Osteocyte (in vitro differentiated cells): ENCODE data around the gene TPSAB1. TPM values are rescaled to one million over a fixed set of nuclear protein-coding genes. Genes with fewer than 3 reads are reported as not detected.
"Not testable (repeated sequence)": the region's sequence is repeated elsewhere in the genome, so short reads cannot be mapped to it uniquely, and the experiment has no call there.

Source experiments
- DNase-seq: peaks from one replicate; pipeline ENCODE4 v3.0.0; 2021; ENCODE audit warnings: mixed read lengths; ENCODE audit not compliant: unreplicated experiment; ENCODE audit errors: extremely low spot score
- H3K27ac Mint-ChIP-seq: one replicate; pipeline ENCODE4 v1.8.0; 2021; ENCODE audit warnings: mild to moderate bottlenecking, mixed read lengths; ENCODE audit not compliant: unreplicated experiment
- H3K27me3 Mint-ChIP-seq: one replicate; pipeline ENCODE4 v1.8.0; 2021; ENCODE audit warnings: mixed read lengths; ENCODE audit not compliant: unreplicated experiment
- H3K36me3 Mint-ChIP-seq: one replicate; pipeline ENCODE4 v1.8.0; 2021; ENCODE audit warnings: mixed read lengths; ENCODE audit not compliant: unreplicated experiment
- H3K4me1 Mint-ChIP-seq: one replicate; pipeline ENCODE4 v1.8.0; 2021; ENCODE audit warnings: mixed read lengths; ENCODE audit not compliant: unreplicated experiment
- H3K4me3 Mint-ChIP-seq: one replicate; pipeline ENCODE4 v1.8.0; 2021; ENCODE audit warnings: mild to moderate bottlenecking, moderate library complexity, mixed read lengths; ENCODE audit not compliant: unreplicated experiment
- H3K9me3 Mint-ChIP-seq: one replicate; pipeline ENCODE4 v1.8.0; 2021; ENCODE audit warnings: mixed read lengths; ENCODE audit not compliant: unreplicated experiment
- total RNA-seq: library from RNA; stranded (reverse); gene quantifications from 2 replicates; pipeline ENCODE4 v1.2.1, GENCODE V29; 2021
- TF ChIP-seq, protein P1 (sequence below): fragments of 200-600 bp; sonication (generic); IDR thresholded peaks from 2 replicates; pipeline ENCODE4 v1.5.0; 2021; ENCODE audit warnings: antibody characterized with exemption, mild to moderate bottlenecking, moderate library complexity

Gene TPSAB1
- total RNA-seq, 1 donor from 2014 or later = not detected

DNA sequence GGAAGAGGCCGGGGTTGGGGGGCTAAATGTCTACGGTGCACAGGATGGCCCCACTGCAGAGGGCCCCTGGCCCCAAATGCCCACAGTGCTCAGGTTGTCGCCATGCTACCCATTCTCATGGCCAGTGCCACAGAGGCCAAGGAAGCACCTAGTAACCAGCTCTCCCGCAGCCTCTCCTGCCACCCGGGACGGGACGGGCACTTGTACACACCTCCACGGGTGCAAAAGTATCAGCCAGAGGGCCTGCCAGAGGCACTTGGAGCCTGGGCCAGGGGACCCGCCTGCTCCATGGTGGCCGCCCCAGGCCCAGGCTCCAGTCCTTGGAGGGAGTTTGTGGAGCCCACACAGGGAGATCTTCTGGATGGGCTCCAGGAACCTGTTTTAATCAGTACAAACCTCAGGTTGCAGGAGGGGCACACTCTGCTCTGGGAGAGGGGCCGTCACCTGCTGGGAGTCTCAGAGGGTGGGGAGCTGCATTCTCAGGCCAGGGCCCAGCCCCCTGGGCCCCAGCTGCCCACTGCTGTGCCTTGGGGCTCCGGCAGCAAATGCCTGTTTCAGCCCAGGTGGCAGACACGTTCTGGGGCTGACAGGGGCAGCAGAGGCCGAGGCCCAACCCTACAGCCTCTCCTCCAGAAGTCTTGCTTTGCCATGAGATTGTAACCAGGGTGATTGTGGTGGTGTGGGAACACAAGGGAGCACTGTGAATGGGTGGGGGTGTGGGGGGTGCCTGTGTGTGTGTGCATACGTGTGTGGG lies 23.3 kb downstream of the TPSAB1 start:
- Mint-ChIP-seq H3K27me3 (peaks cover 14% of the 10 kb centered on the region), H3K27ac (no peak overlapping the region), H3K4me3 (no peak overlapping the region), H3K9me3 (no peaks in the 10 kb centered on the region), H3K4me1 (peaks cover 3% of the 10 kb centered on the region), H3K36me3 (no peaks in the 10 kb centered on the region)
- TF ChIP-seq, protein P1, sequence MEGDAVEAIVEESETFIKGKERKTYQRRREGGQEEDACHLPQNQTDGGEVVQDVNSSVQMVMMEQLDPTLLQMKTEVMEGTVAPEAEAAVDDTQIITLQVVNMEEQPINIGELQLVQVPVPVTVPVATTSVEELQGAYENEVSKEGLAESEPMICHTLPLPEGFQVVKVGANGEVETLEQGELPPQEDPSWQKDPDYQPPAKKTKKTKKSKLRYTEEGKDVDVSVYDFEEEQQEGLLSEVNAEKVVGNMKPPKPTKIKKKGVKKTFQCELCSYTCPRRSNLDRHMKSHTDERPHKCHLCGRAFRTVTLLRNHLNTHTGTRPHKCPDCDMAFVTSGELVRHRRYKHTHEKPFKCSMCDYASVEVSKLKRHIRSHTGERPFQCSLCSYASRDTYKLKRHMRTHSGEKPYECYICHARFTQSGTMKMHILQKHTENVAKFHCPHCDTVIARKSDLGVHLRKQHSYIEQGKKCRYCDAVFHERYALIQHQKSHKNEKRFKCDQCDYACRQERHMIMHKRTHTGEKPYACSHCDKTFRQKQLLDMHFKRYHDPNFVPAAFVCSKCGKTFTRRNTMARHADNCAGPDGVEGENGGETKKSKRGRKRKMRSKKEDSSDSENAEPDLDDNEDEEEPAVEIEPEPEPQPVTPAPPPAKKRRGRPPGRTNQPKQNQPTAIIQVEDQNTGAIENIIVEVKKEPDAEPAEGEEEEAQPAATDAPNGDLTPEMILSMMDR = no peak
- no peak for DNase-seq

DNA sequence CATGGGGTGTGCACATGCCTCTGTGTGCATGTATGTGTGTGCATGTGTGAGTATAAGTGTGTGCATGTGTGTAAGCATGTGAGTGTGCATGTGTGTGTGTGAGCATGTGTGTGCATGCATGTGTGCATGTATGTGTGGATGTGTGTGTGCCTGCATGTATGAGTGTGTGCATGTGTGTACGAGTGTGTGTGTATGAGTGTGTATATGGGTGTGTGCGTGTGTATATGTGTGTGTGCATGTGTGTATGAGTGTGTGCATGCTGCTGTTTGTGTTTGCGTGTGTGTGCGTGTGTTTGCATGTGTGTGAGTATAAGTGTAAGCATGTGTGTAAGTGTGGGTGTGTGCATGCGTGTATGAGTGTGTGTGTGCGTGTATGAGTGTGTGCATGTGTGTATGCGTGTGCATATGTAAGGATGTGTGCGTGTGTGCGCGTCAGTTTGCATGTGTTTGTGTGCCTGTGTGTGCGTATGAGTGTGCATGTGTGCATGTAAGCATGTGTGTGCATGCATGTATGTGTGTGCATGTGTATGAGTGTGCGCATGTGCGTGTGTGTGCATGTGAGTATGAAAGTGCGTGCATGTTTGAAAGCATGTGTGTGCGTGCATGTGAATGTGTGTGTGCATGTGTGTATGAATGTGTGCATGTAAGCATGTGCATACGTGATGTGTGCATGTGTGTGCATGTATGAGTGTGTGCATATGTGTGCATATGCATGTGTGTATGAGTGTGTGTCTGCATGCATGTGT lies 24.0 kb downstream of the TPSAB1 start:
- Mint-ChIP-seq H3K27ac (no peak overlapping the region), H3K27me3 (peaks cover 16% of the 10 kb centered on the region), H3K36me3 (no peaks in the 10 kb centered on the region), H3K4me1 (no peaks in the 10 kb centered on the region), H3K4me3 (no peak overlapping the region), H3K9me3 (no peaks in the 10 kb centered on the region)
- DNase-seq = no peak
- TF ChIP-seq, protein P1 = no peak

- Mint-ChIP-seq H3K9me3 (no peaks in the 10 kb centered on the region), H3K4me3 (no peak overlapping the region), H3K27ac (no peak overlapping the region), H3K4me1 (no peaks in the 10 kb centered on the region), H3K36me3 (no peaks in the 10 kb centered on the region), H3K27me3 (peaks cover 16% of the 10 kb centered on the region)
- TF ChIP-seq, protein P1 = no peak
- DNase-seq = no peak
These were observed 24.7 kb downstream of the TPSAB1 start for GRCh38 chr16:1265090-1265630.

DNA sequence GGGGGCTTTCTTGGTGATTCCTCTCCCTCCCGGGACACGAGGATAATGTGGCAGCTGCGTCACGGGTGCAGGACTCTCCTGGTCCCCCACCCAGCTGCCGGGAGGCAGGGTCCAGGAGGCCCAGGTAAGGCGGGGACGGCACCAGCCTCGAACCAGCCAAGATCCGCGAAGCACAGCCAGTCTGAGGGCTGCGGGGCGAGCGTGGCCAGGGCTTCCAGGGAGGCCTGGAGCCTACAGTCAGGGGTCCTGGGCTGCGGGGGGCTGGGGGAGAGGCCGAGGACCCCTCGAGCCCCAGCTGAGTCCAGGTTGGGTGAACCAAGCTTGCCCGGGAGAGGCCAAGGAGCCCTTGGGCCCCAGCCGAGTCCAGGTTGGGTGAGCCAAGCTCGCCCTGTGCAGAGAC lies 25.3 kb downstream of the TPSAB1 start:
- DNase-seq = no peak
- H3K27ac Mint-ChIP-seq = no peak overlapping the region
- no peaks in the 10 kb centered on the region for H3K9me3 Mint-ChIP-seq
- H3K4me3 Mint-ChIP-seq = no peak overlapping the region
- TF ChIP-seq, protein P1 = no peak
- H3K36me3 Mint-ChIP-seq = no peaks in the 10 kb centered on the region
- H3K4me1 Mint-ChIP-seq = no peaks in the 10 kb centered on the region
- peaks cover 15% of the 10 kb centered on the region for H3K27me3 Mint-ChIP-seq

DNA sequence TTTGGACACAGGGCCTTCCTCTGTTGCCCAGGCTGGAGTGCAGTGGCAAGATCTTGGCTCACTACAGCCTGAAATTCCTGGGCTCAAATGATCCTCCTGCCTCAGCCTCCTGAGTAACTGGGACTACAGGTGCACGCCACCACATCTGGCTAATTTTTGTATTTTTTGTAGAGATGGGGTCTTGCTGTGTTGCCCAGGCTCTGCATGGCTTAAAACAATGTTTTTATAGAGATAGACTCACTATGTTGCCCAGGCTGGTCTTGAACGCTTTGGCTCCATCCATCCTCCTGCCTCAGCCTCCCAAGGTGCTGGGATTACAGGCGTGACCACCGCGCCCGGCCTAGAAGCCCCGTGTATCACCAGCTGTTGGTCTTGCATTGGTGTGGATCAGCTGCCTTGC lies 28.9 kb downstream of the TPSAB1 start:
- H3K4me1 Mint-ChIP-seq = peaks cover 10% of the 10 kb centered on the region
- peaks cover 11% of the 10 kb centered on the region for H3K27me3 Mint-ChIP-seq
- H3K27ac Mint-ChIP-seq, H3K36me3 Mint-ChIP-seq, H3K4me3 Mint-ChIP-seq, H3K9me3 Mint-ChIP-seq, DNase-seq: not testable (repeated sequence)
